ENCODE results near the gene CCR2. TPM values are rescaled to one million over a fixed set of nuclear protein-coding genes. Genes with fewer than 3 reads are reported as not detected.

The CCR2 gene
- total RNA-seq, 2 donors from 2014 or later: 0.48 to 2.5 TPM

DNA sequence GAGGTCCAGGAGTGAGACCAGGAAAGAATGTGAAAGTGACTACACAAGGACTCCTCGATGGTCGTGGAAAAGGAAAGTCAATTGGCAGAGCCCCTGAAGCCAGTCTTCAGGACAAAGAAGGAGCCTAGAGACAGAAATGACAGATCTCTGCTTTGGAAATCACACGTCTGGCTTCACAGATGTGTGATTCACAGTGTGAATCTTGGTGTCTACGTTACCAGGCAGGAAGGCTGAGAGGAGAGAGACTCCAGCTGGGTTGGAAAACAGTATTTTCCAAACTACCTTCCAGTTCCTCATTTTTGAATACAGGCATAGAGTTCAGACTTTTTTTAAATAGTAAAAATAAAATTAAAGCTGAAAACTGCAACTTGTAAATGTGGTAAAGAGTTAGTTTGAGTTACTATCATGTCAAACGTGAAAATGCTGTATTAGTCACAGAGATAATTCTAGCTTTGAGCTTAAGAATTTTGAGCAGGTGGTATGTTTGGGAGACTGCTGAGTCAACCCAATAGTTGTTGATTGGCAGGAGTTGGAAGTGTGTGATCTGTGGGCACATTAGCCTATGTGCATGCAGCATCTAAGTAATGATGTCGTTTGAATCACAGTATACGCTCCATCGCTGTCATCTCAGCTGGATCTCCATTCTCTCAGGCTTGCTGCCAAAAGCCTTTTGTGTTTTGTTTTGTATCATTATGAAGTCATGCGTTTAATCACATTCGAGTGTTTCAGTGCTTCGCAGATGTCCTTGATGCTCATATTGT is 6.0 kb downstream of the CCR2 start:
- Mint-ChIP-seq H3K27ac (peak overlapping the region; percentile 78 to 83), H3K27me3 (no peaks in the 10 kb centered on the region), H3K36me3 (no peaks in the 10 kb centered on the region), H3K9me3 (peaks cover 4% of the 10 kb centered on the region), H3K4me1 (ENCODE audit: low read depth in 2 of 2) (peaks cover 54 to 80% of the 10 kb centered on the region in 2 donors), H3K4me3 (peak overlapping the region; percentile 69)
- no peak for DNase-seq (ENCODE audit: low spot score)
- ATAC-seq: peak; percentile 76 to 86

DNA sequence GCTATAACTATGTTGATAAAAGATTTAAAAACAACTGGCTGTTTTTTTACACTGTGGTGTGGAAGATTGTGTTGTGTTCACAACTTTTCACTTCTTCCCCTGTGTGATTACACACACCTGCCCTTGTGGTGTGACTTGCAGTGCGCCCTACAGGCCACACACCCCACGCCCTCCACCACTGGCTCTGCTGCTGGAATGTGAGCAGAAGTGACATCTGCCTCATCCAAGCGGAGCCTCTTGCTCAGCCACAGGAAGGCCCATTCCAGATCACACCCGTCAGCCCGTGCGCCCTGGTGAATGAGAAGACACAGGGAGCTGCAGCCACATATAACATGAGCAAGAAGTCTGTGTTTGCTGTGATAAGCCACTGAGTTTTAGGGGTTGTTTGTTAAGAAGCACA is 7.0 kb downstream of the CCR2 start:
- Mint-ChIP-seq H3K4me1 (ENCODE audit: low read depth in 2 of 2) (peaks cover 53 to 82% of the 10 kb centered on the region in 2 donors), H3K27me3 (no peaks in the 10 kb centered on the region), H3K9me3 (peaks cover 4% of the 10 kb centered on the region), H3K4me3 (peak overlapping the region; percentile 69), H3K36me3 (peaks cover 2% of the 10 kb centered on the region), H3K27ac (peak overlapping the region; percentile 78 to 83)
- ATAC-seq (peak; percentile 29 to 57), DNase-seq (ENCODE audit: low spot score) (no peak)

DNA sequence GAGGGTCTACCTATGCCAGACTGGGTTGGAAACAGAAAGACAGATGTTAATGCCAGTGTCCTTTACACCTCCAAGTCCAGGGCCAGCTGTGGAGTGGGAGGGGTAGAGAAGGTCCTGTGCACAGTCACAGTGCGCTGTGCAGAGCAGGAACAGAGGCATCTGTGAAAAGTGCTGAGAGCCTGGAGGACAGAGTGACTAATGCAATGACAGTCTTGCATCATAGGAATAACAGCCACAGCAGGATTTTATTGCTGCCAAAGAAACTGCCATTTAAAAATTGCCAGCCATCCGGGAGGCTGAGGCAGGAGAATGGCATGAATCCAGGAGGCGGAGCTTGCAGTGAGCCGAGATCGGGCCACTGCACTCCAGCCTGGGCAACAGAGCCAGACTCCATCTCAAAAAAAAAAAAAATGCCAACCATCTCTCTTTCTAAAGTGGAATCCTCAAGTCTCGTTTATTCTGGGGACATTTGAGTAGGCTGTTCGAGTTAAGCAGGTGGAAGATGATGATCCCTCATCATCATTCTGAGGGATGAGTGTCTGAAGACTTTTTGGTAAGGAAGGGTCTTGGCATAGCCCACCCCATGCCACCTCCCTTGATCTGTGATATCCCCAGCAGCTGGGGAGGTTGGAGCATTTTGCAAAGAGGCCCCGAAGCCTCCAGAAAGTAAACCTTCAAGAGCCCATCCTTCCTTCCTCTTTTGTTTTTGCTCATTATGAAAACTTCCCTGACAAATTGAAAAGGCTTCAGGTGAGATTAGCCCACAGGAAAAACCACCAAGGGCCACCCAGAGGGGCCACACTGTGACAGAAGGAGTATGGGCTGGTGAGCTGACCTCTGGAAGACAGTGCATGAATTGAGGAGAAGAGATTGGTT is 7.7 kb downstream of the CCR2 start:
- H3K27me3 Mint-ChIP-seq: no peaks in the 10 kb centered on the region
- H3K4me3 Mint-ChIP-seq: peak overlapping the region; percentile 69
- H3K9me3 Mint-ChIP-seq: peaks cover 4% of the 10 kb centered on the region
- peak overlapping the region; percentile 78 to 83 for H3K27ac Mint-ChIP-seq
- H3K36me3 Mint-ChIP-seq: peaks cover 6% of the 10 kb centered on the region
- peaks cover 57 to 84% of the 10 kb centered on the region in 2 donors for H3K4me1 Mint-ChIP-seq (ENCODE audit: low read depth in 2 of 2)
- peak; percentile 86 to 88 for ATAC-seq
- DNase-seq (ENCODE audit: low spot score): no peak

DNA sequence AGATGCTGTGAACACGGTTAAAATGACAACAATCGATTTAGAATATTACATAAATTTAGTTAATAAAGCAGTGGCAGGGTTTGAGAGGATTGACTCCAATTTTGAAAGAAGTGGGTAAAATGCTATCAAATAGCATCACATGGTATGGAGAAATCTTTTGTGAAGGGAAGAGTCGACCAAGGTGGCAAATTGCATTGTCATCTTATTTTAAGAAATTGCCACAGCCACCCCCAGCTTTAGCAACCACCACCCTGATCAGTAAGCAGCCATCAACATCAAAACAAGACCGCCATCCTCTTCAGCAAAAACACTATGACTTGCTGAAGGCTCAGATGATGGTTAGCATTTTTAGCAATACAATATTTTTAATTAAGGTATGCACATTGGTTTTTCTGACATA is 11.1 kb downstream of the CCR2 start:
- Mint-ChIP-seq H3K4me1 (ENCODE audit: low read depth in 2 of 2) (peaks cover 64 to 83% of the 10 kb centered on the region in 2 donors), H3K4me3 (no peak overlapping the region), H3K27me3 (no peaks in the 10 kb centered on the region), H3K9me3 (peaks cover 4% of the 10 kb centered on the region), H3K36me3 (peaks cover 6% of the 10 kb centered on the region), H3K27ac (peak overlapping the region; percentile 75 to 82)
- ATAC-seq (no peak), DNase-seq (ENCODE audit: low spot score) (no peak)

DNA sequence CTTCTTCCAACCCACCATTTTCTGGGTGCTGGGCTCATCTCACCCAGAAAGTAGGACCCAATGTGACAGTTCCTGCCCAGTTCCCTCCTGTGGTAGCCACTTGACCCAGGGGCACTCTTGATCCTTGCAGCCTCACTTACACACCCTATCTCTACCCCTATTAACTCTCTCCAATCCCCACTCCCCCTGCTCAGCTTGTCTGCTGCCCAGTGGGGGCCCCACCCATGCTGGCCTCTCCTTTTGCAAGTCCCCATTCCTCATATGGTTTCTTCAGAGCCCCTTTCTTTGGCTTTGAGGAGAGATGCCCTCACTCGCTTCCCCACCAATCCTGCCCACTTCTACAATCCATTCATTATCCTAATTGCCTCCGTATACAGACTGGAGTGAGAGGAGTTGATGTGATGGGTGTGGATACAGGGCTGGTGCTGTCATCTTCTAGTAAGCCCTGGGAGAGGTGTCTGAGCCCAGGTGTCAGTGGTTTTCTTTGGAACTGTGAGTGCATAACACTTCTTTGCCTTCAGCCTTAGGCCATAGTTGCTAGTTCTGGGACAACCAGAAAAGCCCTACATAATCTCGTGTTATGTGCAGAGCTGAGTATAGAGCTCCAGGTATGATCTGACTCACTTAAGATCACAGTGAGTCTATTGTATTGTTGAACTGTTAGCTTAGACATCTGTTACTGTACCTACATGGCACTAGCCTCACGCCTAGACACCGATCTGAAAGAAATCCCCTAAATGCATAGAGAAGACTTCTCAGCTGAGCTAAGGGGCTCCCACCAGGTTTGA is 12.0 kb downstream of the CCR2 start:
- DNase-seq (ENCODE audit: low spot score): no peak
- Mint-ChIP-seq H3K27ac (peak overlapping the region; percentile 75 to 82), H3K27me3 (no peaks in the 10 kb centered on the region), H3K4me3 (peak overlapping the region; percentile 29), H3K36me3 (peaks cover 6% of the 10 kb centered on the region), H3K4me1 (ENCODE audit: low read depth in 2 of 2) (peaks cover 62 to 83% of the 10 kb centered on the region in 2 donors), H3K9me3 (peaks cover 4% of the 10 kb centered on the region)
- ATAC-seq: no peak

DNA sequence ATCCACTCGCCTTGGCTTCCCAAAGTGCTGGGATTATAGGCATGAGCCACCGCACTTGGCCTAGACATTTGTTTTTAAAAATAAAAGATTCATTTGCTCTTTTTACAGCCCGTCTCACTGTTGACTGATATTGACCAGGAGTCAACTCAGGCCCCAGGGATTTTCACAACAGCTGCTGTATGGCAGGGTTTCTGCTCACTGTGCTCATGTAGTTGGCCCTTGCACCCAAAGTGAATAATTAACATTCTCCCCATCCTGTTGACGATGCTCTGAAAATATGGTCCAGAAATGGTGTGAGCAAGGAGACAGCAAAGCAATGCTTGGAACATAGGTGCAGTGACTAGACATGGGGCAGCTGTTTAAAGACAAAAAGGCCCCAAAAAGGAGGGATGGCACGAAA is 13.9 kb downstream of the CCR2 start:
- H3K9me3 Mint-ChIP-seq: peaks cover 4% of the 10 kb centered on the region
- peaks cover 6% of the 10 kb centered on the region for H3K36me3 Mint-ChIP-seq
- DNase-seq (ENCODE audit: low spot score): no peak
- no peak for ATAC-seq
- H3K27me3 Mint-ChIP-seq: no peaks in the 10 kb centered on the region
- peak overlapping the region; percentile 93 to 94 for H3K27ac Mint-ChIP-seq
- H3K4me3 Mint-ChIP-seq: peak overlapping the region; percentile 83
- H3K4me1 Mint-ChIP-seq (ENCODE audit: low read depth in 2 of 2): peaks cover 58 to 87% of the 10 kb centered on the region in 2 donors

DNA sequence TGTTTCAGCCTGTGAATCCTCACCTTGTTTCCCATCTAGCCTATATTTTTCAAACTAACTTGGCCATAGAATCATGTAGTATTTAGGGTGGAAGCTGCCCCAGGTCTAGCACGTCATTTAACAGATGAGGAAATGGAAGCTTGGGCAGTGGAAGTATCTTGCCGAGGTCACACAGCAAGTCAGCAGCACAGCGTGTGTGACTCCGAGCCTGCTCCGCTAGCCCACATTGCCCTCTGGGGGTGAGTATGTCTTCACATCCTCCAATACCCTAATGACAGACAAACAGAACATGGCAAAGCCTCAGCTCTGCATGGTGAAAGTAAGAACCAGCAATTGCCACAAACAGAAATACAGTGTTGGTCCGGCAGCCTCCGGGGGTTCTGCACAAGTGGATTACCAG is 14.7 kb downstream of the CCR2 start:
- DNase-seq (ENCODE audit: low spot score) (peak; percentile 86), ATAC-seq (peak; percentile 74 to 80)
- peak overlapping the region; percentile 93 to 94 for H3K27ac Mint-ChIP-seq

DNA sequence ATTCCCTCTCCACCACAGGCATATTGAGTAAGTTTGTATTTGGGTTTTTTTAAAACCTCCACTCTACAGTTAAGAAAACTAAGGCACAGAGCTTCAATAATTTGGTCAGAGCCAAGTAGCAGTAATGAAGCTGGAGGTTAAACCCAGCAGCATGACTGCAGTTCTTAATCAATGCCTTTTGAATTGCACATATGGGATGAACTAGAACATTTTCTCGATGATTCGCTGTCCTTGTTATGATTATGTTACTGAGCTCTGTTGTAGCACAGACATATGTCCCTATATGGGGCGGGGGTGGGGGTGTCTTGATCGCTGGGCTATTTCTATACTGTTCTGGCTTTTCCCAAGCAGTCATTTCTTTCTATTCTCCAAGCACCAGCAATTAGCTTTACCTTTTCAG is 15.2 kb downstream of the CCR2 start:
- Mint-ChIP-seq H3K4me1 (ENCODE audit: low read depth in 2 of 2) (peaks cover 70 to 92% of the 10 kb centered on the region in 2 donors), H3K27me3 (no peaks in the 10 kb centered on the region), H3K27ac (peak overlapping the region; percentile 93 to 94), H3K4me3 (peak overlapping the region; percentile 83), H3K36me3 (peaks cover 13% of the 10 kb centered on the region), H3K9me3 (peaks cover 4% of the 10 kb centered on the region)
- DNase-seq (ENCODE audit: low spot score) (no peak), ATAC-seq (no peak)

More for the DNA sequence above, 14.7 kb downstream of the CCR2 start:
- peaks cover 4% of the 10 kb centered on the region for H3K9me3 Mint-ChIP-seq
- no peaks in the 10 kb centered on the region for H3K27me3 Mint-ChIP-seq
- peak overlapping the region; percentile 83 for H3K4me3 Mint-ChIP-seq
- peaks cover 66 to 92% of the 10 kb centered on the region in 2 donors for H3K4me1 Mint-ChIP-seq (ENCODE audit: low read depth in 2 of 2)
- H3K36me3 Mint-ChIP-seq: peaks cover 12% of the 10 kb centered on the region

DNA sequence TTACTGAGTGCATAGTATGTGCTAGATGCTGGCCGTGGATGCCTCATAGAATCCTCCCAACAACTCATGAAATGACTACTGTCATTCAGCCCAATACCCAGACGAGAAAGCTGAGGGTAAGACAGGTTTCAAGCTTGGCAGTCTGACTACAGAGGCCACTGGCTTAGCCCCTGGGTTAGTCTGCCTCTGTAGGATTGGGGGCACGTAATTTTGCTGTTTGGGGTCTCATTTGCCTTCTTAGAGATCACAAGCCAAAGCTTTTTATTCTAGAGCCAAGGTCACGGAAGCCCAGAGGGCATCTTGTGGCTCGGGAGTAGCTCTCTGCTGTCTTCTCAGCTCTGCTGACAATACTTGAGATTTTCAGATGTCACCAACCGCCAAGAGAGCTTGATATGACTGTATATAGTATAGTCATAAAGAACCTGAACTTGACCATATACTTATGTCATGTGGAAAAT is 15.8 kb downstream of the CCR2 start:
- H3K36me3 Mint-ChIP-seq: peaks cover 18% of the 10 kb centered on the region
- DNase-seq (ENCODE audit: low spot score): no peak
- no peaks in the 10 kb centered on the region for H3K27me3 Mint-ChIP-seq
- peaks cover 73 to 92% of the 10 kb centered on the region in 2 donors for H3K4me1 Mint-ChIP-seq (ENCODE audit: low read depth in 2 of 2)
- H3K9me3 Mint-ChIP-seq: peaks cover 1% of the 10 kb centered on the region
- H3K4me3 Mint-ChIP-seq: peak overlapping the region; percentile 83
- ATAC-seq: peak; percentile 84 to 89
- peak overlapping the region; percentile 93 to 94 for H3K27ac Mint-ChIP-seq

DNA sequence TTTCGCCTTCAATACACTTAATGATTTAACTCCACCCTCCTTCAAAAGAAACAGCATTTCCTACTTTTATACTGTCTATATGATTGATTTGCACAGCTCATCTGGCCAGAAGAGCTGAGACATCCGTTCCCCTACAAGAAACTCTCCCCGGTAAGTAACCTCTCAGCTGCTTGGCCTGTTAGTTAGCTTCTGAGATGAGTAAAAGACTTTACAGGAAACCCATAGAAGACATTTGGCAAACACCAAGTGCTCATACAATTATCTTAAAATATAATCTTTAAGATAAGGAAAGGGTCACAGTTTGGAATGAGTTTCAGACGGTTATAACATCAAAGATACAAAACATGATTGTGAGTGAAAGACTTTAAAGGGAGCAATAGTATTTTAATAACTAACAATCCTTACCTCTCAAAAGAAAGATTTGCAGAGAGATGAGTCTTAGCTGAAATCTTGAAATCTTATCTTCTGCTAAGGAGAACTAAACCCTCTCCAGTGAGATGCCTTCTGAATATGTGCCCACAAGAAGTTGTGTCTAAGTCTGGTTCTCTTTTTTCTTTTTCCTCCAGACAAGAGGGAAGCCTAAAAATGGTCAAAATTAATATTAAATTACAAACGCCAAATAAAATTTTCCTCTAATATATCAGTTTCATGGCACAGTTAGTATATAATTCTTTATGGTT is 17.1 kb downstream of the CCR2 start, which contains the start of gene CCR5:
Gene CCR5, plus strand, starts transcription at position 108 of the 680 bp plus-strand sequence. CDS start 1,957 bp downstream, outside the sequence.
- Mint-ChIP-seq H3K4me1 (ENCODE audit: low read depth in 2 of 2) (peaks cover 75 to 92% of the 10 kb centered on the region in 2 donors), H3K27ac (peak within 1 kb of the TSS; percentile 93 to 94), H3K9me3 (no peaks in the 10 kb centered on the region), H3K4me3 (peak within 1 kb of the TSS; percentile 83), H3K36me3 (peaks cover 15% of the 10 kb centered on the region), H3K27me3 (no peaks in the 10 kb centered on the region)
- no peak for DNase-seq (ENCODE audit: low spot score)
- ATAC-seq: peak; percentile 56 to 61

DNA sequence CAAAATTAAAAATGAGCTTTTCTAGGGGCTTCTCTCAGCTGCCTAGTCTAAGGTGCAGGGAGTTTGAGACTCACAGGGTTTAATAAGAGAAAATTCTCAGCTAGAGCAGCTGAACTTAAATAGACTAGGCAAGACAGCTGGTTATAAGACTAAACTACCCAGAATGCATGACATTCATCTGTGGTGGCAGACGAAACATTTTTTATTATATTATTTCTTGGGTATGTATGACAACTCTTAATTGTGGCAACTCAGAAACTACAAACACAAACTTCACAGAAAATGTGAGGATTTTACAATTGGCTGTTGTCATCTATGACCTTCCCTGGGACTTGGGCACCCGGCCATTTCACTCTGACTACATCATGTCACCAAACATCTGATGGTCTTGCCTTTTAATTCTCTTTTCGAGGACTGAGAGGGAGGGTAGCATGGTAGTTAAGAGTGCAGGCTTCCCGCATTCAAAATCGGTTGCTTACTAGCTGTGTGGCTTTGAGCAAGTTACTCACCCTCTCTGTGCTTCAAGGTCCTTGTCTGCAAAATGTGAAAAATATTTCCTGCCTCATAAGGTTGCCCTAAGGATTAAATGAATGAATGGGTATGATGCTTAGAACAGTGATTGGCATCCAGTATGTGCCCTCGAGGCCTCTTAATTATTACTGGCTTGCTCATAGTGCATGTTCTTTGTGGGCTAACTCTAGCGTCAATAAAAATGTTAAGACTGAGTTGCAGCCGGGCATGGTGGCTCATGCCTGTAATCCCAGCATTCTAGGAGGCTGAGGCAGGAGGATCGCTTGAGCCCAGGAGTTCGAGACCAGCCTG is 17.8 kb downstream of the CCR2 start:
- Mint-ChIP-seq H3K27me3 (no peaks in the 10 kb centered on the region), H3K9me3 (no peaks in the 10 kb centered on the region), H3K27ac (peak overlapping the region; percentile 93 to 94), H3K36me3 (peaks cover 12% of the 10 kb centered on the region), H3K4me3 (peak overlapping the region; percentile 83), H3K4me1 (ENCODE audit: low read depth in 2 of 2) (peaks cover 71 to 91% of the 10 kb centered on the region in 2 donors)
- DNase-seq (ENCODE audit: low spot score) (no peak), ATAC-seq (no peak)
